Astrocyte (in vitro differentiated cells and primary cell): Measurements from ENCODE around the gene KRTAP5-6. TPM values are rescaled to one million over a fixed set of nuclear protein-coding genes. Genes with fewer than 3 reads are reported as not detected.

Source experiments
- DNase-seq: peaks from one replicate; pipeline ENCODE4 v3.0.0-alpha.2; 2010; ENCODE audit warnings: low read depth
- FAIRE-seq: peaks from 2 replicates; lab custom pipeline; 2011; peaks lifted over from hg19 to GRCh38; lab: Jason Lieb, UNC
- H2AFZ ChIP-seq: 2 replicates; pipeline ENCODE4 v1.6.0; 2012; ENCODE audit warnings: low read depth, low read length, inconsistent platforms
- H3K27ac ChIP-seq: 2 replicates; pipeline ENCODE4 v1.5.1; 2011; ENCODE audit warnings: low read depth, low read length, inconsistent platforms
- H3K27me3 ChIP-seq: 2 replicates; pipeline ENCODE4 v1.6.0; 2011; ENCODE audit warnings: low read length, inconsistent platforms; ENCODE audit not compliant: insufficient read depth
- H3K36me3 ChIP-seq: 2 replicates; pipeline ENCODE4 v1.5.1; 2011; ENCODE audit warnings: low read length, inconsistent platforms; ENCODE audit not compliant: insufficient read depth
- H3K4me1 ChIP-seq: 2 replicates; pipeline ENCODE4 v1.5.1; 2011; ENCODE audit warnings: low read length, inconsistent platforms; ENCODE audit not compliant: insufficient read depth
- H3K4me2 ChIP-seq: 2 replicates; pipeline ENCODE4 v1.6.0; 2012; ENCODE audit warnings: low read length, inconsistent platforms
- H3K4me3 ChIP-seq: 2 replicates; pipeline ENCODE4 v1.5.1; 2011; ENCODE audit warnings: low read depth, mild to moderate bottlenecking, low read length, inconsistent platforms; ENCODE audit not compliant: insufficient read depth
- H3K79me2 ChIP-seq: 2 replicates; pipeline ENCODE4 v1.6.0; 2012; ENCODE audit warnings: mild to moderate bottlenecking, low read length, inconsistent platforms; ENCODE audit not compliant: insufficient read depth
- H3K9ac ChIP-seq: 2 replicates; pipeline ENCODE4 v1.6.0; 2012; ENCODE audit warnings: mild to moderate bottlenecking, low read length, inconsistent platforms
- H3K9me3 ChIP-seq: 2 replicates; pipeline ENCODE4 v1.5.1; 2012; ENCODE audit warnings: low read depth, mild to moderate bottlenecking, low read length, inconsistent platforms; ENCODE audit not compliant: insufficient read depth
- H4K20me1 ChIP-seq: 2 replicates; pipeline ENCODE4 v1.6.0; 2012; ENCODE audit warnings: low read length, inconsistent platforms; ENCODE audit not compliant: insufficient read depth
- H3K27ac Mint-ChIP-seq: one replicate; pipeline ENCODE4 v1.8.0; 2021; ENCODE audit warnings: mild to moderate bottlenecking, mixed read lengths; ENCODE audit not compliant: unreplicated experiment
- H3K27me3 Mint-ChIP-seq: one replicate; pipeline ENCODE4 v1.8.0; 2021; ENCODE audit warnings: low read depth, mixed read lengths; ENCODE audit not compliant: unreplicated experiment
- H3K36me3 Mint-ChIP-seq: one replicate; pipeline ENCODE4 v1.8.0; 2021; ENCODE audit warnings: low read depth, mixed read lengths; ENCODE audit not compliant: unreplicated experiment
- H3K4me1 Mint-ChIP-seq: one replicate; pipeline ENCODE4 v1.8.0; 2021; ENCODE audit warnings: low read depth, mixed read lengths; ENCODE audit not compliant: unreplicated experiment
- H3K4me3 Mint-ChIP-seq: one replicate; pipeline ENCODE4 v1.8.0; 2021; ENCODE audit warnings: mild to moderate bottlenecking, moderate library complexity, mixed read lengths; ENCODE audit not compliant: unreplicated experiment
- H3K9me3 Mint-ChIP-seq: one replicate; pipeline ENCODE4 v1.8.0; 2021; ENCODE audit warnings: mild to moderate bottlenecking, mixed read lengths; ENCODE audit not compliant: unreplicated experiment
- EZH2 ChIP-seq: IDR thresholded peaks from 2 replicates; pipeline ENCODE4 v1.6.1; 2012; ENCODE audit warnings: mild to moderate bottlenecking, low read length, inconsistent platforms; ENCODE audit not compliant: insufficient read depth
- total RNA-seq: library from RNA; stranded (reverse); gene quantifications from 2 replicates; pipeline ENCODE4 v1.2.1, GENCODE V29; 2021
- TF ChIP-seq, protein P1 (sequence below): IDR thresholded peaks from 2 replicates; pipeline ENCODE4 v1.5.1; 2011; ENCODE audit warnings: low read depth, mild to moderate bottlenecking, inconsistent platforms, low read length, moderate library complexity; ENCODE audit not compliant: insufficient read depth

KRTAP5-6 gene
- total RNA-seq, 1 donor from 2014 or later, result not detected

DNA sequence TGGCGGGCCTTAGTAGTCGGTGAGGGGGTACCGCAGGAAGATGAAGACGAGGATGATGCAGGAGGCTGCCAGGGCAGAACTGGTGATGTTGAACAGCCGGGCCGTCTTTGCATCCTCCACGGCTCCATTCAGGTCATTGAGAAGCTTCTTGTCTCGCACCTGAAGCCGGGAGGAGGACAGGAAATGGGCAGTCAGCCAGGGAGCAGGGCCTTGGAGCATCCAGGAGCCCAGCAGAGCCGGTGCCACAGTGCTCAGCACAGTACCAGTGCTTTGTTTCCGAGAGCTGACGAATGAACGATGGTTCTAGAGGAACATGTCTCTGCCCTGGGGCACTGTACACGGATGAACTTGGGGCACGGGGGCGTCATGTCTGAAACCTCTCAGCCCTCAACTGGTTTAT lies 38.3 kb downstream of the KRTAP5-6 start:
- no peak for DNase-seq
- no peaks in the 10 kb centered on the region for H3K4me1 ChIP-seq
- Mint-ChIP-seq H3K36me3 (peaks cover 5% of the 10 kb centered on the region), H3K27ac (no peak overlapping the region), H3K4me1 (no peaks in the 10 kb centered on the region), H3K27me3 (peaks cover 81% of the 10 kb centered on the region), H3K9me3 (peaks cover 28% of the 10 kb centered on the region), H3K4me3 (no peak overlapping the region)
- H3K9me3 ChIP-seq, result peaks cover 18% of the 10 kb centered on the region
- H3K27ac ChIP-seq, result no peak overlapping the region
- H4K20me1 ChIP-seq, result no peaks in the 10 kb centered on the region
- no peak for FAIRE-seq
- no peak overlapping the region for H2AFZ ChIP-seq
- TF ChIP-seq, protein P1, sequence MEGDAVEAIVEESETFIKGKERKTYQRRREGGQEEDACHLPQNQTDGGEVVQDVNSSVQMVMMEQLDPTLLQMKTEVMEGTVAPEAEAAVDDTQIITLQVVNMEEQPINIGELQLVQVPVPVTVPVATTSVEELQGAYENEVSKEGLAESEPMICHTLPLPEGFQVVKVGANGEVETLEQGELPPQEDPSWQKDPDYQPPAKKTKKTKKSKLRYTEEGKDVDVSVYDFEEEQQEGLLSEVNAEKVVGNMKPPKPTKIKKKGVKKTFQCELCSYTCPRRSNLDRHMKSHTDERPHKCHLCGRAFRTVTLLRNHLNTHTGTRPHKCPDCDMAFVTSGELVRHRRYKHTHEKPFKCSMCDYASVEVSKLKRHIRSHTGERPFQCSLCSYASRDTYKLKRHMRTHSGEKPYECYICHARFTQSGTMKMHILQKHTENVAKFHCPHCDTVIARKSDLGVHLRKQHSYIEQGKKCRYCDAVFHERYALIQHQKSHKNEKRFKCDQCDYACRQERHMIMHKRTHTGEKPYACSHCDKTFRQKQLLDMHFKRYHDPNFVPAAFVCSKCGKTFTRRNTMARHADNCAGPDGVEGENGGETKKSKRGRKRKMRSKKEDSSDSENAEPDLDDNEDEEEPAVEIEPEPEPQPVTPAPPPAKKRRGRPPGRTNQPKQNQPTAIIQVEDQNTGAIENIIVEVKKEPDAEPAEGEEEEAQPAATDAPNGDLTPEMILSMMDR, result no peak
- TF ChIP-seq EZH2, result no peak
- no peak overlapping the region for H3K9ac ChIP-seq
- peaks cover 8% of the 10 kb centered on the region for H3K27me3 ChIP-seq
- H3K36me3 ChIP-seq, result no peaks in the 10 kb centered on the region
- no peak overlapping the region for H3K4me2 ChIP-seq
- H3K4me3 ChIP-seq, result no peak overlapping the region
- no peaks in the 10 kb centered on the region for H3K79me2 ChIP-seq

DNA sequence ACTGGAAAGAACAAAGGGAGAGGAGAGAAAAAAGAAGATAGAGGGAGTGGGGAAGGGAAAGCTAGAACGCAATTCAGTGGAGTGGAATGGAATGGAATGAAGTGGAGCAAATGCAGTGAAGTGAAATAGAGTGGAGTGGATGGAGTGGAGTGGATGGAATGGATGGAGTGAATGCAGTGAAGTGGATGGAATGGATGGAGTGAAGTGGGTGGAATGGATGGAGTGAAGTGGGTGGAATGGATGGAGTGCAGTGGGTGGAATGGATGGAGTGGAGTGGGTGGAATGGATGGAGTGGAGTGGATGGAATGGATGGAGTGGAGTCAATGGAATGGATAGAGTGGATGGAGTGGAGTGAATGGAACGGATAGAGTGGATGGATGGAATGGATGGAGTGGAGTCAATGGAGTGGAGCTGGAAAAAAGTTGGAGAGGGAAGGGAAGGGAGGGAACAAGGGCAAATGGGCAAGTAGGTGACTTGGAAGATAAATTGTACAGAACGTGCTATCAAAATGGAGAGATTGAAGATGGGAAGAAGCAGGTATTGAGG lies 39.5 kb downstream of the KRTAP5-6 start:
- Histone ChIP-seq H4K20me1 (no peaks in the 10 kb centered on the region), H3K27ac (no peak overlapping the region), H3K27me3 (peaks cover 8% of the 10 kb centered on the region), H3K79me2 (no peaks in the 10 kb centered on the region), H3K36me3 (no peaks in the 10 kb centered on the region), H3K9ac (no peak overlapping the region), H3K4me1 (no peaks in the 10 kb centered on the region), H3K9me3 (peaks cover 12% of the 10 kb centered on the region), H2AFZ (no peak overlapping the region), H3K4me3 (no peak overlapping the region), H3K4me2 (no peak overlapping the region)
- Mint-ChIP-seq H3K4me3 (no peak overlapping the region), H3K4me1 (no peaks in the 10 kb centered on the region), H3K27me3 (peaks cover 73% of the 10 kb centered on the region), H3K9me3 (peaks cover 30% of the 10 kb centered on the region), H3K27ac (no peak overlapping the region), H3K36me3 (peaks cover 5% of the 10 kb centered on the region)
- TF ChIP-seq, protein P1, result no peak
- no peak for TF ChIP-seq EZH2
- FAIRE-seq (no peak), DNase-seq (peak; percentile 47)

DNA sequence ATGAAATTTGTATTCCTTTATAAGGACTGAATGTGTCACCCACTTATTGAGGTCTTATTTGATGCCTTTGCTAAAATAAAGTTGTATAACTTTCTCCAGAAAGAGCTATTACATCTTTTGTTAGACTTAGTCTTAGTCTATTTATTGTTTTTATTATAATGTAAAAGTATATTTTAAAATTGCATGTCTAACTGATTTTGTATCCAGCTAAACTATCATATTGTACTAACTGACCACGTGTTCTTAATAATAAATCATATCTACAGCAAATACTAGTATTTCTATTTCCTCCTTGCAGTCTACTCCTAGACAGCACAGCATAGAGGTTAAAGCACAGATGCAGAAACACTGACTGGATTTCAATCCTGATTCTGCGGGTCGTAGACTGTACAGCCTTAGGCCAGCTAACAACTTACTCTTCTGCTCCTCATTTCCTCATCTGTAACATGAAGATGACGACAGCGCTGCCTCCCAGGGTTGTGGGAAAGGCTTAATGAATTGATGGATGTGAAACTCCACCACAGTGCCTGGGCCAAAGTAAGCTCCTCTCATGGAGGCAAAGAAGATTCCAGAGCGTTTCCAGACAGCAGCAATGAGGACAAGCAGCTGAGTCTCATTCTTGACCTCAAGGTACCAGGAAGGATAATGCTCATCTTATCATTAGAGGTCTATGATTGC lies 40.2 kb downstream of the KRTAP5-6 start:
- Histone ChIP-seq H3K79me2 (no peaks in the 10 kb centered on the region), H3K4me3 (no peak overlapping the region), H3K9ac (no peak overlapping the region), H3K4me2 (no peak overlapping the region), H3K36me3 (no peaks in the 10 kb centered on the region), H3K27me3 (peaks cover 6% of the 10 kb centered on the region), H3K9me3 (peaks cover 12% of the 10 kb centered on the region), H4K20me1 (no peaks in the 10 kb centered on the region), H3K4me1 (no peaks in the 10 kb centered on the region), H2AFZ (no peak overlapping the region), H3K27ac (no peak overlapping the region)
- Mint-ChIP-seq H3K36me3 (peaks cover 5% of the 10 kb centered on the region), H3K27ac (no peak overlapping the region), H3K27me3 (peaks cover 66% of the 10 kb centered on the region), H3K9me3 (peaks cover 30% of the 10 kb centered on the region), H3K4me3 (no peak overlapping the region), H3K4me1 (no peaks in the 10 kb centered on the region)
- DNase-seq, result no peak
- no peak for FAIRE-seq
- no peak for TF ChIP-seq EZH2
- TF ChIP-seq, protein P1, result no peak
